Occipital lobe (tissue), 2 donors: ENCODE measurements around the gene MYT1. TPM values are rescaled to one million over a fixed set of nuclear protein-coding genes. Genes with fewer than 3 reads are reported as not detected.
"Not testable (repeated sequence)": the region's sequence is repeated elsewhere in the genome, so short reads cannot be mapped to it uniquely, and the experiment has no call there.

Experiments used
- DNase-seq: peaks from one replicate; lab custom pipeline; 2025; lab: John Stamatoyannopoulos, UW
- total RNA-seq: library from RNA; depleted of rRNA; stranded (reverse); fragments of >200 nt; gene quantifications from one replicate; pipeline ENCODE4 v1.2.3, GENCODE V29; 2014

The MYT1 gene
- total RNA-seq: 5.9 TPM

DNA sequence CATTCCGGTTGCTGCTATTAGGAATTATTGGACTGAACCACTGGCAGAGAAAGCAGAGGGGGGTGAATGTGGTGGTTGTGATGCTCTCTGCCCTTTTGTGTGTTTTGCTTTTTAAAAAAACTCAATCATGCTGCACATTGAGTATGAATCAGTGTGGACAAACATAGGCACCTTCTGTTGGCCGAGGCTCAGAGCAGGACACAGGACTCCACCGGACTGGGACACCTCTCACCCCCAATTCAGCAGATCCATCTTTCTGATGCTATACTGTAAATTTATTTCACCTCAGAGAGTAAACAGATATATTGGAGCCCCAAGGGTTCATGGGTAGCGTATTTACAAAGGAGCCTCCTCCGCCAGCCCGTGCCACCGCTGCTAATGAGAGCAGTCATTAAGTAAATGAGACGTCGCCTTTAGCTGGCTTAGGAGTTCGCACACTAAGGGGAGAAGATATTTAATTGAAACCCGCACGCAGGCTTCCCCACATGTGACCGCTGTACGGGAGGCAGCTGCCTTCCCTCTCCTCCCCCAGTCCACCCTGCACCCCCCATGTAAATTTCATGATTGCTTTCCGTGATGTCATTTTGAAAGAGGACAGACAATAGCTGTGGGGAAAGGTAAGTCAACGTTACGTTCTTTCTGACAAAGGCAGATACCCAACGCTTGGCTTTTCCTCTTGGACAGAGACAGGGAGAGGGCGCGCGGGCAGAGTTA lies at the start of gene MYT1:
MYT1 (plus strand) TSS at position 330 of the 714 bp plus-strand sequence. CDS start 34,410 bp downstream, outside the sequence.
- no peak for DNase-seq

DNA sequence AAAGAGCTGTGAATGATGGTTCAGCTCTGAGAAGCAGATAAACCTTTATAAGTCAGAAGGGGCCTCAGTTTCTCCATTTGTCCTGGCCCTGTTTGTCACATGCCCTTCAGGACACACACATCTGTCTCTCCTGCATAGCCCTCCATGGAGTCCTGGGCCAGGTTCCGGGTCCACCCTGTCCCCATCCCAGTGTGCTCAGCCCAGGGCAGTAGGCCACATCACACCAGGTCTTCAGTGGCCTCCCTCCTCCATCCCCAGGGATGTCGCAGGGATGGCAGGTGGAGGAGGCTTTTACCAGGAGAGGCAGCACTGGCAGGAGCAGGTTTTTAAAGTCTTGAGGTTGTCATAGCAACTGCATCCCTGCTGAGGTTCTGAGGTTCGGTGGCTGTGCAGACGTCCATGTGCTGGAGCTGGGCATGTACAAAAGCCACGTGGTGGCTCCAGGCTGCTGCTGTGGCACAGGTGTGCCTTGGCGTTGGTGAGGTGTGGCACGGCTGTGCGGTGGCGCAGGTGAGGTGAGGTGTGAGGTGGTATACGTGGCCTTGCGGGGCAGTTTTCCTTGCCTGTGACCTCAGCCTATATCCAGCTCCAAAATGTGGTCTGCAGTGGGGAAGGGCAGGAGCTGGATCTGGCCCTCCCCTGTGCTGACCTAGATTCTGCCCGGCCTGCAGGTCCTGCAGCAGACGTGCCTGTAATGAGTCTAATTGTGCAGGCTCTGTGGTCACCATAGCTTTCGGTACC lies 48.9 kb upstream of the MYT1 start:
- DNase-seq: peak; percentile 55

DNA sequence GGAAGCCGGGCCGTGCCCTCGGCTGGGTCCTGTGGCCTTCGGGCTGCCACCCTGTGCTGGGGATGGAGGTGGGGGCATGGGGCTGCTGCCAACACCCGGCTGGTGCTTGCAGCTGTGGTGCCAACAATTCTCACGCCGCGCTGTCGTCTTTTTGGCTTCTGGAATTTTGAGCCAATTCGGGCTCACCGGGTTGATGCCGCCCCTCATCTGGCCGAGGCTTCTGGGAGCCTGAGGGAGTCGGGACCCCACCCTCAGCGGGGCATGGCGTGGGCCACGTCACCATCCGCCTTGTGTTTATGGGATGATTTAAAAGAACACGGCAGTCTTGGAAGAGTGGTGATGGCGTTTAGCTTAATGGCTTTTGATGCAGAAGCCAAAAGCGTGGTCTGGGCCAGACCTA lies 48.2 kb upstream of the MYT1 start:
- no peak for DNase-seq

DNA sequence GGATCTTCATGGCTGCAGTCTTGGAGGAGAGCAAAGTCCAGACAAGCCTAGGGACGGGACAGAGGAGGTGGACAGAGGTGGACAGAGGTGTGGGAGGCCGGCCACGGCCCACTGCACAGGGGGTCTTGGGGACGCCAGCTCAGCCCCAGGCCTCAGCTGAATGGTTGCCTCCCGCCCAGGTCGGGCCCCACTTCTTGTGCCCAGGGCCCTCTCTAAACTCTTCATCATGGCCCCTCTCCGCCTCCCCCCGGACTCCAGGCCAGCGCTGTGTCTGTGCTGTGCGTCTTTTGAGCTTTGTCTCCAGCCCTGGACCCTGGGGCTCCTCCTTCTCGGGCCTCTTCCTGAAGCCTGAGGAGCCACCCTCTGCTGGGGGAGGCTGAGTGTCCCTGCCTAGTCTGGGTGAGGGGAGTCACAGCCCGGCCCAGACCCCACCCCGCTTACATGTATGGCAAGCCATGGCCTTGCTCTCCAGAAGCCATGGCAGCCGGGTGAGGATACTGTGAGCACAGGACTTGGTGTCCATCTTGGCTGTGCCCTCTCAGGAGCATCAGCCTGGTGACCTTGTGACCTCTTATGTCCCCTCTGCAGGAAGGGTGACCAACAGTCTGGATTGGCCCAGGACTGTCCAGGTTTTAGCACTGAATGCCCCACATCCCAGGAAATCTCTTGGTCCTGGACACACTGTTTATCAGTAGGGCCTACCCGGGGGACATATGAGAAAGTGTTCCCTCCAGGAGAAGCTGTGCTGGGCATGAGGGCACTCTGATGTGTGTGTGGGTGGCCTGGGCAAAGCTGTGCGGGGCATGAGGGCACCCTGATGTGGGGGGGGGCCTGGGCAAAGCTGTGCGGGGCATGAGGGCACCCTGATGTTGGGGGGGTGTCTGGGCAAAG lies 47.5 kb upstream of the MYT1 start:
- no peak for DNase-seq

DNA sequence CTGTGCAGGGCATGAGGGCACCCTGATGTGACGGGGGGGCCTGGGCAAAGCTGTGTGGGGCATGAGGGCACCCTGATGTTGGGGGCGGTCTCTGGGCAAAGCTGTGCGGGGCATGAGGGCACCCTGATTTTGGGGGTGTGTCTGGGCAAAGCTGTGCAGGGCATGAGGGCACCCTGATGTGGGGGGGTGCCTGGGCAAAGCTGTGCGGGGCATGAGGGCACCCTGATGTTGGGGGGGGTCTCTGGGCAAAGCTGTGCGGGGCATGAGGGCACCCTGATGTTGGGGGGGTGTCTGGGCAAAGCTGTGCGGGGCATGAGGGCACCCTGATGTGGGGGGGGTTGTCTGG lies 46.8 kb upstream of the MYT1 start:
- DNase-seq: not testable (repeated sequence)

DNA sequence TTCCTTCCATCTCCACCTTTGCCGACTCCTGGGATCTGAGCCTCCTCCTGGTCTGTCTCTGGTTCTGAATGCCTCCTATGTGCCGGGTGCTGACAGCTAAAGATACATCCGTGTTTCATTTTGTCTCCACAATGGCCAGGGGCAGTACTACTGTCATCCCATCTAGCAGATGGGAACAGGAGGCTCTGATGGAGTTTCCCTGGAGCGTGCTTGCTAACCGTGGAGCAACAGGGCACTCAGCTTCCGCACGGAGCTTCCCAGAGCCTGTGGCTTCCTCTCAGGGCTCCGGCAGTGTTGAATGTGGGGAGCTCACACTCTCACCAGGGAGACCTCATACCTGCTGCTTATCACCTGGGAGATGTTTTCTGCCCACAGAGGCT lies 45.0 kb upstream of the MYT1 start:
- no peak for DNase-seq

DNA sequence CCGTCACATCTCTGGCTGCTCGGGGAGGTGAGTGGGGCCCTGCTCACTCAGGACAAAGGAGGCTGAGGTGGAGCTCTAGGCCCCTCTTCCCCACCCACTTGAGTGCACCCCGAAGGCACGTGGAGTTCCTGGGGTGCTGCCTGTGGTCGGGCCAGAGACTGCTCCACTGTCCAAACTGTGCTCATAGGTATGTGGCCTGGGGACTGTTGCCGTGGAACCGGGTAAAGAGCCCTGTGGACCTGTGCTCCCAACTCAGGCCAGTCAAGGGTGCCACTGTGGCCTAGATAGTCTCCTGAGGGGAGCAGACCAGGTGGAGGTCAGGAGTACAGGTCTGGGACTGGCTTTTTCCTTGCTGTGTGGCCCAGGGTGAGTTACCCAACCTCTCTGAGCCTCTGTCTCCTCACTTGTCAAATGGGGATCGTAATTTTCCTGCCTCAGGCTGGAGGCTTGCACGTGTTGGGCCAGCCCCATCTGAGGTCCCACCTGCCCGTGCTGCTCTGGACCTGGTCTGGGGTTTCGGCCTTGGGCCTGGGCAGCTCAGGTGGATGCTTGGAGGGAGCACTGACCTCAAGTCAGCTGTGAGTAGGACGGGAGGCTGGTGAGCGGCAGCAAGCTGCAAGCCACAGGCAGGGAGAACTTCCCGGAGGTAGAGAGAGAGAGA lies 44.4 kb upstream of the MYT1 start:
- no peak for DNase-seq

DNA sequence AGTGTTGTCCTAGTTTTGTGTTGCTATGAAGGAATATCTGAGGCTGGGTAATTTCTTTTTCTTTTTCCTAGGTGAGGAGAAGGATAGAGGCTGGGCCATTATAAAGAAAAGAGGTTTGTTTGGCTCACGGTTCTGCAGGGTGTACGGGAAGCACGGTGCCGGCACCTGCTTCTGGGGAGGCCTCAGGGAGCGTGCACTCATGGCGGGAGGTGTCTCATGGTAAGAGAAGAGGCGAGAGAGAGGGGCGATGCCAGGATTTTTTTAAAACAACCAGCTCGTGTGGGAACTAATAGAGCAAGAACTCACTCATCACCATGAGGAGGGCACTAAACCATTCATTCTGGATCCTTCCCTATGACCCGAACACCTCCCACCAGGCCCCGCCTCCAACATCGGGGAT lies 42.7 kb upstream of the MYT1 start:
- DNase-seq: no peak

DNA sequence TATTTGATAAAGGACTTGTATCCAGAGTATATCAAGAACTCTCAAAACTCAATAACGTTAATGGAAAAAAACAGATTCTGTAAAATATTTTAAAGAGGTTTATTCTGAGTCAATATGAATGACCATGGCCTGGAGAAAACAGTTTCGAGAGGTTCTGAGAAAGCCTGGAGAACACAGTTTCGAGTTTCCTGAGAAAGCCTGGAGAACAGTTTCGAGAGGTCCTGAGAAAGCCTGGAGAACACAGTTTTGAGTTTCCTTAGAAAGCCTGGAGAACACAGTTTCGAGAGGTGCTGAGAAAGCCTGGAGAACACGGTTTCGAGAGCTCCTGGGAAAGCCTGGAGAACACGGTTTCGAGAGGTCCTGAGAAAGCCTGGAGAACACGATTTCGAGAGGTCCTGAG lies 41.3 kb upstream of the MYT1 start:
- not testable (repeated sequence) for DNase-seq

DNA sequence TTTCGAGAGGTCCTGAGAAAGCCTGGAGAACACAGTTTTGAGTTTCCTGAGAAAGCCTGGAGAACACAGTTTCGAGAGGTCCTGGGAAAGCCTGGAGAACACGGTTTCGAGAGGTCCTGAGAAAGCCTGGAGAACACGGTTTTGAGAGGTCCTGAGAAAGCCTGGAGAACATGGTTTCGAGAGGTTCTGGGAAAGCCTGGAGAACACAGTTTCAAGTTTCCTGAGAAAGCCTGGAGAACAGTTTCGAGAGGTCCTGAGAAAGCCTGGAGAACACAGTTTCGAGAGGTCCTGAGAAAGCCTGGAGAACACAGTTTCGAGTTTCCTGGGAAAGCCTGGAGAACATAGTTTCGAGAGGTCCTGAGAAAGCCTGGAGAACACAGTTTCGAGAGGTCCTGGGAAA lies 40.7 kb upstream of the MYT1 start:
- not testable (repeated sequence) for DNase-seq

DNA sequence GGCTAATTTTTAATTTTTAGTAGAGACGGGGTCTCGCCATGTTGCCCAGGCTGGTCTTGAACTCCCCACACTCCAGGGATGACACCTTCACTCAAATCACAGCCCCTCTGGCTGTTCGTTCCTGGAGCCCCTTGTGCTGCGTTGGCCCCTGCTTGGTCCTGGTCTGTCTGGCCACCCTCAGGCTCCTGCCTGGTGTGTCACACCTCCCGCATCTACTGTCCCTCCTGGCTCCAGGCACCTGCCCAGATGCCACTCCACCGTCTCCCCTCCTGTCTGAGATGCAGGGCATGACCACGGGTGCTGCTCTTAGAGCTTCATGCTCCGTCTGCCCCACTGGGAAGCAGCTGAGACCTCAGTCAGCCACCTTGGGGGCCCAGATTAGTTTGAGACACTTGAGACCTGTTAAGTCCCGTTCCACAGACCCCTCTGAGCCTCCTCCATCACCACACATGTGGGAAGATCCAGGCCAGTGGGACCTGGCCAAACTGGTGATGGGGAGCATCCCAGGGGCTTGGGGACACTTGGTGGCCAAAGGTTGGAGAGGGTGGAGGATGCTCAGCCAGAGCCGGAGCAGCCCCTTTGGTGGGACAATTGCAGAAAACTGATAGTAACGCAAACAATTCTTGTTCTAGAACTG lies 35.0 kb upstream of the MYT1 start:
- DNase-seq: no peak

DNA sequence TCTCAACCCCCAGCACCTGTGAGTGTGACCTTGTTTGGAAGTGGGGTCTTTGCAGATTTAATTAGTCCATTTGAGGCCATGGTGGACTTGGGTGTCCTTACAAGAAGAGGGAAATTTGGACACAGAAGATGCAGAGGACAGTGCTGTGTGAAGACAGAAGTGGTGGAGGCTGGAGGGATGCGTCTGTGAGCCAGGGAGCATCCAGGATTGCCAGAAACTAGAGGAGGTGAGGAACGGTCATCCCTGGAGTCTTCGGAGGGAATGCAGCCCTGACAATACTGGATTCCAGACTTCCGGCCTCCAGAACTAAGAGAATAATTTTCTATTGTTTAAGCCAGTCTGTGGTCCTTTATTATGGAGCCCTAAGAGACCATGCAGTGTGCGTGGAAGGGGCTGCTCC lies 34.0 kb upstream of the MYT1 start:
- no peak for DNase-seq

DNA sequence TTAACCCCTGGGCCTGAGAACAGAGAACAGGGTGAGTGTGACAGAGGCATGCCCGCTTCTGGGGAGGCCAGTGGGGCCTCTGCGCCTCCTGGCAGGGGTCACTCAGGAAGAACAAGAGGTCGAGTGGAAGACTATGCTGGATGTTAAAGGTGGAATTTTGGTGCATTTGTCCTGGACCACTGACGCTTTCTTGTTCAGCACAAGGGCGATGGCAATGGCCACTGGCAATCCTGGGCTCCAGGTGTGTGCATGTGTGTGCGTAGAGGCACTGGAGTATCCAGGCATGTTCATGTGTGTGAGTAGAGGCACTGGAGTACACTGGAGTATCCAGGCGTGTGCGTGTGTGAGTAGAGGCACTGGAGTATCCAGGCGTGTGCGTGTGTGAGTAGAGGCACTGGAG lies 33.4 kb upstream of the MYT1 start:
- DNase-seq: no peak

DNA sequence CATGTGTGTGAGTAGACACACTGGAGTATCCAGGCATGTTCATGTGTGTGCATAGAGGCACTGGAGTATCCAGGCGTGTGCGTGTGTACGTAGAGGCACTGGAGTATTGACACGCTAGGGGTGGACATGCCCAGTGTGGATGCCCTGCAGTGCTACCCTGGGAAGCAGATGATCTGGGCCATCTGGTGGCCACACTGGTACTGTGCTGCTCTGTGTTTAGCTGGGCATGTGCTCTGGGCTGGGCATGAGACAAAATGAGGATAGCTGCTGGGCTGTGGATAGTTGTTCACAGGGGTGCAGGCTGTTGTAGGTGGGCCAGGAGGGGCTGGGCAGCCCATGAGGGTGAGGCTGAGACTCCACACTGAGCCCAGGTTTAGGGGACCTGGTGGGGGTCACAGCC lies 32.8 kb upstream of the MYT1 start:
- no peak for DNase-seq

DNA sequence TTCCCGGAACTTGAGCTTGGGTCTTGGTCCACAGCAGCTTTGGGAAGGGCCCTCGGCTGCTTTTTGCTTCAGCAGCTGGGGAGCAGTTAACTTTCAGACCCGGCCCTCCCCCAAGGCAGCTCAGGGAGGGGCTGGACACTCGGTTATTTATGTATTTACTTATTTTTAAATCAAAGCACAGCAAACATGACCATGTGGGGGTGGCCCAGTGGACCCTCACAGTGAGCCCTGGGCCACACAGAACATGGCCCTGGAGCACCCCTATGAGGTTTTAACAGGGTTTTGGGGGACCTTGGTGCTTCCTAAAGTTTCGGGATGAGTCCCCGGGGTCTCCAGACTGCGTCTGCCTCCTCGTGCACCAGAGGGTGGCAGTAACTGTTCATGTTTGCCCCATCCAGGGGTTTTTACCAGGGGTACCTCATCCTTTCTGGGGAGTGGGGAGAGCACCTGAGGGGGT lies 30.3 kb upstream of the MYT1 start:
- no peak for DNase-seq

DNA sequence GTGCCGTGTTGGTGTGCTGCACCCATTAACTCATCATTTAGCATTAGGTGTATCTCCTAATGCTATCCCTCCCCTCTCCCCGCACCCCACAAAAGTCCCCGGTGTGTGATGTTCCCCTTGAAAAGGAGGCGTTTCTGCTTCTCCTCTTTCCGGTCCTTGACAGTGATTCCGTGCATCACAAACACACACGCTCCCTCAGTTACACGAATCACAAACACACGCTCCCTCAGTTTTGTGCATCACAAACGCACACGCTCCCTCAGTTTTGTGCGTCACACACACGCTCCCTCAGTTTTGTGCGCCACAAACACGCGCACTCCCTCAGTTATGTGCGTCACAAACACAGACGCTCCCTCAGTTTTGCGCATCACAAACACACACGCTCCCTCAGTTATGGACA lies 29.5 kb upstream of the MYT1 start:
- DNase-seq: not testable (repeated sequence)

DNA sequence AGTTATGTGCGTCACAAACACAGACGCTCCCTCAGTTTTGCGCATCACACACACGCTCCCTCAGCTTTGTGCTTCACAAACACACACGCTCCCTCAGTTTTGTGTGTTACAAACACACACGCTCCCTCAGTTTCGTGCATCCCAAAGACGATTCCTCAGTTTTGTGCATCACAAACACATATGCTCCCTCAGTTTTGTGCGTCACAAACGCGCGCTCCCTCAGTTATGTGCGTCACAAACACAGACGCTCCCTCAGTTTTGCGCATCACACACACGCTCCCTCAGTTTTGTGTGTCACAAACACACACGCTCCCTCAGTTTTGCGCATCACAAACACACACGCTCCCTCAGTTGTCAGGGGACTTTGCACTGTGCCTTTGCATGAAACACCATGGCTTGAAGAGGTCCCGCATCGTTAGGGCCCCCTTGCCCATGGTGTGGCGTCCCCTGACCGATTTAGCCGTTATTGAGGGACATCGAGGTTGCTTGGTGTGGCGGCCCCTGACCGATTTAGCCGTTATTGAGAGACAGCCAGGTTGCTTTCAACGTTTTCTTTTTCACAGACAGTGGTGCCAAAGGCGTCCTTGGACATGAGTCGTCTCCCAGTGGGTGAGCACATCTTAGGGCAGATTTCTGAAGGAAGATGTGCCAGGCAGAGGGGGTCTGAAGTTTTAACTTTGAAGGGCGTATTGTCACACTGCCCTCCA lies 28.1 kb upstream of the MYT1 start:
- DNase-seq: no peak

DNA sequence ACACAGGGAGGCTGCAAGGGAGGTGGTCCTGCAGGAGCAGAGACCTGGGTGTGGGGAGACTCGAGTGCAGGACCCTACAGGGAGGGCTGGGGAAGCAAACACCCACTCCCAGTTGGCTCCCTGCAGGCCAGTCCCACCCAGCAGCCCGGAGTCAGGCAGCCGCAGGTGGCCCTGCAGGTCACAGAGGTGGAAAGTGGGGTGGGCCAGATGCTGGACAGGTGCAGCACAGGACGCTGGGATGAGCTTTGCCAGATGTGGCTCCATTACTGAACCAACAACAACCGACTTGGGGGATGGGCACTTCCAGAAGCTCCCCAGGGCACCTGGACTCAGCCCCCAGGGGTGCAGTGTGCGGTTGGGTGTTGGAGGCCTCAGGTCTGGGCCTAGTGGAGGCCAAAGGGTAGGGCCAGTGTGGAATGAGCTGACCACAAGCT lies 26.6 kb upstream of the MYT1 start:
- DNase-seq: no peak

DNA sequence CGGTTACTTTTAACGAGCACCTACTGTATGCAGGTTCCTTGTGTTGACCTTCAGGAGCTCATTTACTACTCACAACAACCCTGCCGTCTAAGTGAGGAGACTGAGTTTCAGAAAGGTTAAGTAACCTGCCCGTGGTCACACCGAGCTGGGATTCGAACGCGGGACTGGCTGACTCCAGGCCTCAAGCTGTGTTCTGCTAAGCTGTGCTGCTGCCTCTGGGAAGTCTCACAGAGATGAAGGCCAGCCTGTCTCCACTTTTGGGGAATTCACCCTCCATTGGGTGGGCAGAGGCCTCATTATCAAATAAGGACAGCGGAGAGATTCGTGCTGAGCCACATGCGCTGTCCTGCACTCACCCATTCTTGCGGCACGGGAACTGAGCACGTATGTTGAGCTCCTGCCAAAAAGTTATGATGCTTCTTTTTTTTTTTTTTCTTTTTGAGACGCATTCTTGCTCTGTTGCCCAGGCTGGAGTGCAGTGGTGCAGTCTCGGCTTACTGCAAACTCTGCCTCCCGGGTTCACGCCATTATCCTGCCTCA lies 25.9 kb upstream of the MYT1 start:
- no peak for DNase-seq
